ENCODE results near the gene RBM6.

RBM6 gene

GRCh38 chr3:50089609-50089945 is 149.6 kb downstream of the RBM6 start:
- peak; percentile 1 for DNase-seq (ENCODE audit: low read depth)

GRCh38 chr3:50090984-50091383 is 151.0 kb downstream of the RBM6 start:
- DNase-seq (ENCODE audit: low read depth), result no peak

- DNase-seq (ENCODE audit: low read depth), result no peak
Measured at GRCh38 chr3:50095352-50095998, 155.5 kb downstream of the RBM6 start.

GRCh38 chr3:50100386-50100785 is 160.4 kb downstream of the RBM6 start:
- DNase-seq (ENCODE audit: low read depth), result no peak

GRCh38 chr3:50100956-50101845 is 161.3 kb downstream of the RBM6 start:
- DNase-seq (ENCODE audit: low read depth), result no peak

GRCh38 chr3:50102558-50102957 is 162.6 kb downstream of the RBM6 start:
- no peak for DNase-seq (ENCODE audit: low read depth)

GRCh38 chr3:50111757-50112156 is 171.8 kb downstream of the RBM6 start:
- no peak for DNase-seq (ENCODE audit: low read depth)

- DNase-seq (ENCODE audit: low read depth), result no peak
Measured at GRCh38 chr3:50112462-50112861, 172.5 kb downstream of the RBM6 start.

GRCh38 chr3:50117120-50117519 is 177.2 kb downstream of the RBM6 start:
- DNase-seq (ENCODE audit: low read depth), result no peak

GRCh38 chr3:50118237-50118636 is 178.3 kb downstream of the RBM6 start:
- DNase-seq (ENCODE audit: low read depth), result no peak

- no peak for DNase-seq (ENCODE audit: low read depth)
Measured at GRCh38 chr3:50119786-50120185, 179.8 kb downstream of the RBM6 start.

GRCh38 chr3:50120364-50121071 is 180.6 kb downstream of the RBM6 start:
- DNase-seq (ENCODE audit: low read depth), result no peak

GRCh38 chr3:50121072-50122032 is 181.4 kb downstream of the RBM6 start:
- DNase-seq (ENCODE audit: low read depth), result peak; percentile 58

GRCh38 chr3:50122071-50122470 is 182.1 kb downstream of the RBM6 start:
- DNase-seq (ENCODE audit: low read depth), result no peak

- no peak for DNase-seq (ENCODE audit: low read depth)
Measured at GRCh38 chr3:50122661-50123391, 182.9 kb downstream of the RBM6 start.

GRCh38 chr3:50123394-50124051 is 183.6 kb downstream of the RBM6 start:
- no peak for DNase-seq (ENCODE audit: low read depth)

- no peak for DNase-seq (ENCODE audit: low read depth)
Measured at GRCh38 chr3:50124052-50124799, 184.3 kb downstream of the RBM6 start.

GRCh38 chr3:50124800-50125178 is 184.8 kb downstream of the RBM6 start:
- no peak for DNase-seq (ENCODE audit: low read depth)

- no peak for DNase-seq (ENCODE audit: low read depth)
Measured at GRCh38 chr3:50125541-50126286, 185.8 kb downstream of the RBM6 start.
